Raji (cell line): Measurements from ENCODE around the gene PCDHA10.

Source experiments
- POLR2A ChIP-seq: IDR thresholded peaks from 2 replicates; pipeline ENCODE4 v1.6.1; 2011; ENCODE audit warnings: low read depth, low read length, control low read depth; ENCODE audit not compliant: insufficient read depth

The PCDHA10 gene

GRCh38 chr5:140881889-140882590 is 26.3 kb downstream of the PCDHA10 start, which contains the start of gene PCDHA13:
TSS of gene PCDHA13 (plus strand) at chr5:140882124. CDS start at chr5:140882269, 145 bp downstream.
- TF ChIP-seq POLR2A: no peak

- TF ChIP-seq POLR2A: no peak
These were observed 26.8 kb downstream of the PCDHA10 start for GRCh38 chr5:140882591-140882899.

GRCh38 chr5:140883373-140883772 is 27.7 kb downstream of the PCDHA10 start:
- no peak for TF ChIP-seq POLR2A

GRCh38 chr5:140883927-140884697 is 28.4 kb downstream of the PCDHA10 start:
- TF ChIP-seq POLR2A: no peak

GRCh38 chr5:140916325-140916724 is 60.6 kb downstream of the PCDHA10 start:
- TF ChIP-seq POLR2A: no peak
